HCT116 (cell line): Measurements from ENCODE around the gene AFP. TPM values are rescaled to one million over a fixed set of nuclear protein-coding genes. Genes with fewer than 3 reads are reported as not detected.

Experiments used
- ATAC-seq: fragments of 200-7000 bp; cut with Tn5 transposase; 2 replicates; pipeline ENCODE4 v1.9.1; 2020; ENCODE audit warnings: mild to moderate bottlenecking, moderate library complexity
- BruUV-seq: library from RNA; stranded (reverse); fragments of 400-500 nt; replicated peaks from 2 replicates; lab custom pipeline; 2021; lab: Mats Ljungman, UMichigan
- CTCF ChIA-PET: fragments of 300-600 bp; sonication (Branson Sonifier 250); formaldehyde crosslinking; loops from one replicate; lab custom pipeline; 2021; ENCODE audit warnings: antibody characterized with exemption; lab: Charles Lee
- POLR2A ChIA-PET: fragments of 300-600, 350-600 bp; sonication (Branson Sonifier 250); formaldehyde crosslinking; loops from one replicate; lab custom pipeline; 2021; ENCODE audit warnings: antibody characterized with exemption; lab: Charles Lee
- RAD21 ChIA-PET, 2 experiments: fragments of 300-600 bp; sonication (Branson Sonifier 250); formaldehyde crosslinking; loops; one replicate each; lab custom pipeline; 2023; ENCODE audit warnings: low total read pairs in 2 of 2; ENCODE audit not compliant: uncharacterized antibody in 2 of 2, unreplicated experiment in 2 of 2, low non-redundant PET in 1 of 2; lab: Charles Lee
- DNase-seq: peaks from one replicate; pipeline ENCODE4 v3.0.0-alpha.2; 2010; ENCODE audit warnings: low read depth, low spot score
- H2AFZ ChIP-seq: fragments of 200-600 bp; shearing (Covaris generic), sonication (generic); 2 replicates; pipeline ENCODE4 v1.6.1; 2017; ENCODE audit warnings: low read depth, mixed run types, mixed read lengths, antibody characterized with exemption, low read length; ENCODE audit not compliant: poor library complexity, severe bottlenecking
- H3K27ac ChIP-seq: 2 replicates; pipeline ENCODE4 v1.5.1; 2012; ENCODE audit warnings: low read depth, low read length
- H3K27me3 ChIP-seq: fragments of 200-600 bp; sonication (generic); 2 replicates; pipeline ENCODE4 v1.6.1; 2016; ENCODE audit warnings: mixed run types, low read length, mixed read lengths; ENCODE audit not compliant: insufficient read depth
- H3K36me3 ChIP-seq, 2 experiments: fragments of 200-500 bp in 1 of 2; fragments of 200-600 bp in 1 of 2; sonication (Bioruptor generic) in 1 of 2; sonication (generic) in 1 of 2; 2 replicates each; pipeline versions ENCODE4 v1.5.1 to v1.6.1; 2014 to 2016; ENCODE audit warnings: low read length in 2 of 2, inconsistent platforms in 1 of 2, mixed read lengths in 1 of 2, mixed run types in 1 of 2; ENCODE audit not compliant: insufficient read depth in 2 of 2, control insufficient read depth in 1 of 2
- H3K4me1 ChIP-seq, 2 experiments: fragments of 200-600 bp in 1 of 2; sonication (generic) in 1 of 2; 2 replicates each; pipeline versions ENCODE4 v1.5.1 to v1.6.1; 2012 to 2017; ENCODE audit warnings: low read length in 2 of 2, inconsistent platforms in 1 of 2, mild to moderate bottlenecking in 1 of 2, mixed read lengths in 1 of 2, mixed run types in 1 of 2, moderate library complexity in 1 of 2; ENCODE audit not compliant: insufficient read depth in 2 of 2, control insufficient read depth in 1 of 2
- H3K4me2 ChIP-seq: fragments of 200-600 bp; sonication (generic); 2 replicates; pipeline ENCODE4 v1.6.1; 2017; ENCODE audit warnings: mixed run types, low read length, mixed read lengths
- H3K4me3 ChIP-seq, 2 experiments: fragments of 200-600 bp in 1 of 2; sonication (generic) in 1 of 2; replicated peaks in 1 of 2; 2 replicates each; pipeline ENCODE4 v1.5.1; 2011 to 2016; ENCODE audit warnings: low read length in 2 of 2, control low read depth in 1 of 2, low read depth in 1 of 2, mild to moderate bottlenecking in 1 of 2, mixed read lengths in 1 of 2, mixed run types in 1 of 2
- H3K79me2 ChIP-seq: fragments of 200-600 bp; sonication (generic); 2 replicates; pipeline ENCODE4 v1.6.1; 2017; ENCODE audit warnings: mild to moderate bottlenecking, mixed run types, low read length, moderate library complexity, mixed read lengths; ENCODE audit not compliant: insufficient read depth
- H3K9ac ChIP-seq: fragments of 200-600 bp; sonication (generic); 2 replicates; pipeline ENCODE4 v1.6.1; 2016; ENCODE audit warnings: low read length, mixed read lengths
- H3K9me2 ChIP-seq: fragments of 200-600 bp; sonication (generic), shearing (Covaris generic); 2 replicates; pipeline ENCODE4 v1.6.1; 2017; ENCODE audit warnings: mixed run types, mild to moderate bottlenecking, moderate library complexity; ENCODE audit not compliant: insufficient read depth
- H3K9me3 ChIP-seq, 2 experiments: fragments of 200-500 bp in 1 of 2; fragments of 200-600 bp in 1 of 2; sonication (Bioruptor generic) in 1 of 2; sonication (generic) in 1 of 2; 2 replicates each; pipeline ENCODE4 v1.6.1; 2014 to 2017; ENCODE audit warnings: low read length in 2 of 2, mixed read lengths in 2 of 2, inconsistent platforms in 1 of 2, low read depth in 1 of 2, mild to moderate bottlenecking in 1 of 2, mixed run types in 1 of 2, moderate library complexity in 1 of 2; ENCODE audit not compliant: control insufficient read depth in 1 of 2, insufficient read depth in 1 of 2
- H4K20me1 ChIP-seq: fragments of 200-600 bp; sonication (generic), shearing (Covaris generic); 2 replicates; pipeline ENCODE4 v1.6.1; 2017; ENCODE audit warnings: mixed run types, mild to moderate bottlenecking, moderate library complexity; ENCODE audit not compliant: insufficient read depth
- CBX3 ChIP-seq: IDR thresholded peaks from 2 replicates; pipeline ENCODE4 v1.6.1; 2012; ENCODE audit warnings: low read depth
- EGR1 ChIP-seq: IDR thresholded peaks from 2 replicates; pipeline ENCODE4 v1.6.1; 2012; ENCODE audit warnings: low read depth
- EZH2 ChIP-seq: fragments of 200-600 bp; sonication (generic); IDR thresholded peaks from 2 replicates; pipeline ENCODE4 v1.6.1; 2017; ENCODE audit warnings: antibody characterized with exemption, mixed run types
- EZH2phosphoT487 ChIP-seq: fragments of 200-600 bp; IDR thresholded peaks from 2 replicates; pipeline ENCODE4 v1.6.1; 2018; ENCODE audit warnings: antibody characterized with exemption, borderline replicate concordance
- POLR2A ChIP-seq: IDR thresholded peaks from 2 replicates; pipeline ENCODE4 v1.7.0; 2011; ENCODE audit warnings: borderline replicate concordance; ENCODE audit not compliant: insufficient read depth, insufficient read length; ENCODE audit errors: extremely low read depth
- POLR2AphosphoS5 ChIP-seq: IDR thresholded peaks from 2 replicates; pipeline ENCODE4 v1.6.1; 2011; ENCODE audit warnings: mild to moderate bottlenecking, low read depth, low read length, moderate library complexity
- RAD21 ChIP-seq: IDR thresholded peaks from 2 replicates; pipeline ENCODE4 v1.6.1; 2012; ENCODE audit warnings: low read depth, mild to moderate bottlenecking
- SIN3A ChIP-seq: IDR thresholded peaks from 2 replicates; pipeline ENCODE4 v1.6.1; 2012; ENCODE audit warnings: low read depth
- SP1 ChIP-seq: IDR thresholded peaks from 2 replicates; pipeline ENCODE4 v1.6.1; 2012; ENCODE audit warnings: low read depth
- SRF ChIP-seq: IDR thresholded peaks from 2 replicates; pipeline ENCODE4 v1.6.1; 2012; ENCODE audit warnings: low read depth
- TCF7L2 ChIP-seq: IDR thresholded peaks from 2 replicates; pipeline ENCODE4 v1.7.0; 2011; ENCODE audit warnings: borderline replicate concordance, inconsistent platforms; ENCODE audit not compliant: insufficient read depth, insufficient read length; ENCODE audit errors: extremely low read depth
- YY1 ChIP-seq: IDR thresholded peaks from 2 replicates; pipeline ENCODE4 v1.6.1; 2011; ENCODE audit warnings: low read length, low read depth, moderate library complexity, mild to moderate bottlenecking; ENCODE audit not compliant: insufficient replicate concordance; ENCODE audit errors: extremely low read depth
- ZNF274 ChIP-seq: fragments of 200-500 bp; sonication (Bioruptor generic); IDR thresholded peaks from 2 replicates; pipeline ENCODE4 v1.6.1; 2014; ENCODE audit warnings: mild to moderate bottlenecking, low read depth, low read length, inconsistent platforms
- intact Hi-C: fragments of 100-400 bp; cut with micrococcal nuclease; formaldehyde crosslinking; loops from 2 replicates; pipeline ENCODE4 v1.10.0; 2022
- total RNA-seq: library from RNA; stranded (reverse); gene quantifications from one replicate; pipeline ENCODE4 v1.2.1, GENCODE V29; 2021; ENCODE audit not compliant: unreplicated experiment
- TF ChIP-seq, protein P1 (sequence below): IDR thresholded peaks from 2 replicates; pipeline ENCODE4 v1.6.1; 2012
- TF ChIP-seq, protein P2 (sequence below): IDR thresholded peaks from 2 replicates; pipeline ENCODE4 v1.6.1; 2012

Gene AFP
- total RNA-seq, 1 experiment from 2014 or later, result 1.6 TPM

DNA sequence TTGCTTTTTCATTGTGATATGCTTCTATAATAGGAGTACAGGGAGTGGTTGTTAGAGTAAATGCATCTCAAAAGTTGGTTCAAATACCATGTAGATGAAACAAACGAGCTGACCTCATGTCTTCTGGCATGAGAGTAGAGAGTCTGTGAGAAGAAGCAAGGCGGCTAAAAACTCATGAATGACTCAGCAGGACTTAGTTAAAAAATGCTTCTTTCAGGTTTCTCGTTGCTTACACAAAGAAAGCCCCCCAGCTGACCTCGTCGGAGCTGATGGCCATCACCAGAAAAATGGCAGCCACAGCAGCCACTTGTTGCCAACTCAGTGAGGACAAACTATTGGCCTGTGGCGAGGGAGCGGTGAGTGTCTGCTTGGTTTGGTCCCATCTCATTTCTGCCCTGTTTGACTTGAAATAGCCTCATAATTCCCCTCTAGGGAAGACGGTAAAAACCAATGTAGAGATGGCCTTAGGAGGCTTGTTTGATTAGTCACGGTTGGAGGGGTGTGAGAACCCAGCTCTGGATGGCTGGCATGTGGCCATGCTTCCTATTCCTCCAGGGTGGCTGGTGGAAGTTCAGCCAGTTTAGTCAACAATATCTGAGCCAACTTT, 14.5 kb downstream of the AFP start:
- intact Hi-C loops, result no loop called here
- POLR2A ChIA-PET, result no interaction called here

DNA sequence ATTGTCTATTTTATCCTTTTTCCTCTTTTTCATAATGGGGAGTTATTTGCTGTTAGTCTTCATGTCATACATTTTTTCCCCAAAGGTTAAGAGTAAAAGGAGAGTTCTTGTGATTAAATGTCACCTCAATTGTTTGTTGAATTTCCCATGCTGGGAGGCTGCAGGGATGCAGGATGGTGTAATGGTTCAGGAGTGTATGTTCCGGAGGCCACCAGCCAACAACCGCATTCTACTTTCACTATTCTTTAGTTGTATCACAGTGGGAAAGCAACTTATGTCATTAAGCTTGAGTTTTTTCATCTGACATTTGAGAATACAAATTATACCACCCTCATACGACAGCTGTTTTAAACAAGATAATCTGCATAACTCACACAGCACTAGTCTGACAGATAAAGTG, 15.4 kb downstream of the AFP start:
- Histone ChIP-seq H3K4me1 (no peaks in the 10 kb centered on the region), H3K9ac (no peak overlapping the region), H2AFZ (no peak overlapping the region), H3K9me2 (no peaks in the 10 kb centered on the region), H3K27me3 (no peaks in the 10 kb centered on the region), H3K9me3 (no peaks in the 10 kb centered on the region), H3K79me2 (no peaks in the 10 kb centered on the region), H3K27ac (no peak overlapping the region), H3K36me3 (no peaks in the 10 kb centered on the region), H4K20me1 (no peaks in the 10 kb centered on the region), H3K4me2 (no peak overlapping the region), H3K4me3 (no peak overlapping the region)
- ChIA-PET CTCF (no interaction called here), POLR2A (no interaction called here), RAD21 (no interaction called here)
- DNase-seq, result no peak
- no peak for TF ChIP-seq POLR2A
- no peak for TF ChIP-seq SIN3A
- no peak for TF ChIP-seq EGR1
- TF ChIP-seq TCF7L2, result no peak
- TF ChIP-seq RAD21, result no peak
- TF ChIP-seq, protein P1, sequence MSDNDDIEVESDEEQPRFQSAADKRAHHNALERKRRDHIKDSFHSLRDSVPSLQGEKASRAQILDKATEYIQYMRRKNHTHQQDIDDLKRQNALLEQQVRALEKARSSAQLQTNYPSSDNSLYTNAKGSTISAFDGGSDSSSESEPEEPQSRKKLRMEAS, result no peak
- no peak for TF ChIP-seq CBX3
- no peak for TF ChIP-seq EZH2phosphoT487
- TF ChIP-seq SRF, result no peak
- no peak for TF ChIP-seq ZNF274
- TF ChIP-seq EZH2, result no peak
- BruUV-seq, result no TSS peak
- intact Hi-C loops, result no loop called here
- no peak for ATAC-seq

More for the DNA sequence above, 14.5 kb downstream of the AFP start:
- TF ChIP-seq YY1, result no peak
- TF ChIP-seq, protein P2, sequence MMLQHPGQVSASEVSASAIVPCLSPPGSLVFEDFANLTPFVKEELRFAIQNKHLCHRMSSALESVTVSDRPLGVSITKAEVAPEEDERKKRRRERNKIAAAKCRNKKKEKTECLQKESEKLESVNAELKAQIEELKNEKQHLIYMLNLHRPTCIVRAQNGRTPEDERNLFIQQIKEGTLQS, result no peak
- TF ChIP-seq, protein P1, result no peak
- no peak for TF ChIP-seq SP1
- TF ChIP-seq SIN3A, result no peak
- TF ChIP-seq POLR2AphosphoS5, result no peak
- TF ChIP-seq SRF, result no peak
- ChIA-PET RAD21 (no interaction called here), CTCF (interaction anchor here (1.5 kb wide), 1 partner anchor 16 kb away, joined by 3 read pairs; no protein-coding TSS in a partner anchor)
- H3K36me3 ChIP-seq, result no peaks in the 10 kb centered on the region
- no peaks in the 10 kb centered on the region for H4K20me1 ChIP-seq
- DNase-seq (no peak), ATAC-seq (no peak)
- no peaks in the 10 kb centered on the region for H3K9me3 ChIP-seq
- no peak overlapping the region for H3K27ac ChIP-seq
- BruUV-seq, result no TSS peak
- H2AFZ ChIP-seq, result no peak overlapping the region
- H3K9ac ChIP-seq, result no peak overlapping the region
- no peak overlapping the region for H3K4me3 ChIP-seq
- H3K4me1 ChIP-seq, result no peaks in the 10 kb centered on the region
- H3K27me3 ChIP-seq, result no peaks in the 10 kb centered on the region
- no peak overlapping the region for H3K4me2 ChIP-seq
- H3K9me2 ChIP-seq, result no peaks in the 10 kb centered on the region
- no peaks in the 10 kb centered on the region for H3K79me2 ChIP-seq
